ENCODE results near the gene JARID2. TPM values are rescaled to one million over a fixed set of nuclear protein-coding genes. Genes with fewer than 3 reads are reported as not detected.
A peak's percentile ranks its signal among the peaks of the same experiment; 100 is the strongest.

Gene JARID2
- total and polyA plus RNA-seq, 2 of the 13 experiments (the other 11 are each of a cell fraction or from before 2014, with no cell fraction given), result 7.5 to 10.3 TPM

GRCh38 chr6:15244620-15245360 is 1.1 kb upstream of the JARID2 start (continued):
- TF ChIP-seq ZNF740 (CRISPR knock-in tag; IDR thresholded peaks at IDR 0.05) (peak; percentile 42; the same call in 1 of the 2 replicates), HNRNPUL1 (IDR thresholded peaks at IDR 0.05; ENCODE audit: low read depth, low read length) (no peak), MEIS1 (CRISPR knock-in tag; IDR thresholded peaks at IDR 0.05; ENCODE audit: borderline replicate concordance) (no peak), ZNF281 (CRISPR knock-in tag; IDR thresholded peaks at IDR 0.05; ENCODE audit: borderline replicate concordance) (0 out of 2 replicates have a peak, but pooled peaks have one; percentile 12), SIX4 (CRISPR knock-in tag; IDR thresholded peaks at IDR 0.05) (no peak), SIN3A (IDR thresholded peaks at IDR 0.05; ENCODE audit: borderline replicate concordance, low read depth, low read length) (no peak; the same call in 1 of the 2 replicates), MLX (CRISPR knock-in tag; IDR thresholded peaks at IDR 0.05) (no peak), HOXA3 (CRISPR knock-in tag; IDR thresholded peaks at IDR 0.05) (no peak; the same call in 1 of the 2 replicates), MXD3 (CRISPR knock-in tag; IDR thresholded peaks at IDR 0.05) (peak; percentile 42; the same call in 1 of the 2 replicates), ZFAT (CRISPR knock-in tag; conservative IDR thresholded peaks at IDR 0.05) (no peak), ZMYM2 (CRISPR knock-in tag; IDR thresholded peaks at IDR 0.05) (no peak), NONO (IDR thresholded peaks at IDR 0.05) (no peak), NONO (CRISPR knock-in tag; conservative IDR thresholded peaks at IDR 0.05) (peak; percentile 68; the same call in 1 of the 2 replicates), NFIB (CRISPR knock-in tag; IDR thresholded peaks at IDR 0.05; ENCODE audit: borderline replicate concordance) (no peak), GMEB1 (CRISPR knock-in tag; IDR thresholded peaks at IDR 0.05; ENCODE audit: borderline replicate concordance) (no peak; the same call in 1 of the 2 replicates), ELK4 (CRISPR knock-in tag; IDR thresholded peaks at IDR 0.05; ENCODE audit: borderline replicate concordance) (no peak), PCBP2 (optimal IDR thresholded peaks at IDR 0.05; ENCODE audit: low read depth, low read length, poor library complexity, severe bottlenecking) (no peak), SP4 (CRISPR knock-in tag; IDR thresholded peaks at IDR 0.05) (peak; percentile 69), HOXA7 (CRISPR knock-in tag; IDR thresholded peaks at IDR 0.05) (peak; percentile 60; the same call in 1 of the 2 replicates), BRCA1 (CRISPR knock-in tag; IDR thresholded peaks at IDR 0.05) (0 out of 2 replicates have a peak, but pooled peaks have one; percentile 14)

Data from HepG2 (cell line).